GM19023 (cell line): ENCODE measurements around the gene OR1I1.
"Not testable (repeated sequence)": the region's sequence is repeated elsewhere in the genome, so short reads cannot be mapped to it uniquely, and the experiment has no call there.

Experiments used
- ATAC-seq: cut with Tn5 transposase; IDR thresholded peaks from one replicate; pipeline ENCODE4 v1.9.1; 2021; ENCODE audit warnings: mild to moderate bottlenecking, moderate library complexity; ENCODE audit not compliant: unreplicated experiment

The OR1I1 gene

GRCh38 chr19:15097980-15098379 lies 16.0 kb downstream of the OR1I1 start:
- ATAC-seq = not testable (repeated sequence)

DNA sequence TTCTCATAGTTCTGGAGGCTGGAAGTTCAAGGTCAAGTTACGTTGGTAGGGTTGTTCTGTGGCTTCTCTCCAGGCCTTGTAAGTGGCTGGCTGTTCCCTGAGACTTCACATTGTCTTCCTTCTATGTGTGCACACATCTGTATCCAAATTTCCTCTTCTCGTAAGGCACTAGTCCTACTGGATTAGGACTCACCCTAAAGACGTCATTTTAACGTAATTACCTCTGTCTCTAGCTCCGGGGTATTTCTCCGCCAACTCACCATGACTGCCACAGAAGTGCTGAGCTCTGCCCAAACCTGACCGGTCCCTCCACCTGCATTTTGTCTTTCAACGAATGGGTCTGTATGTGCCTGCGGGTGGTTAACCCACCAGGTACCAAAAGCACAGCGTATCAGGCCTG lies 16.4 kb downstream of the OR1I1 start:
- ATAC-seq = no peak

DNA sequence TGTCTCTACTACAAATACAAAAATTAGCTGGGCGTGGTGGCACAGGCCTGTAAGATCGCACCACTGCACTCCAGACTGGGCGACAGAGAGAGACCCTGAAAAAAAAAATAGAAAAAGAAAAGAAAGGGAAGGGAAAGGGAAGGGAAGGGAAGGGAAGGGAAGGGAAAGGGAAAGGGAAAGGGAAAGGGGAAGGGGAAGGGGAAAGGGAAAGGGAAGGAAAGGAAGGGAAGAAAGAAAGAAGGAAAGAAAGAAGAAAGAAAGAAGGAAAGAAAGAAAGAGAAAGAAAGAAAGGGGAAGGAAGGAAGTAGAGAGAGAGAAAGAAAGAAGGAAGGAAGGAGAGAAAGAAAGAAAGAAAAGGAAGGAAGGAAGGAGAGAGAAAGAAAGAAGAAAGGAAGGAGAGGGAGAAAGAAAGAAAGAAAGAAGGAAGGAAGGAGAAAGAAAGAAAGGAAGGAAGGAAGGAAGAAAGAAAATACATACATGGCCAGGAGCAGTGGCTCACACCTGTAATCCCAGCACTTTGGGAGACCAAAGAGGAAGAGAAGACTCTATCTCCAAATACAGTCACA lies 17.1 kb downstream of the OR1I1 start:
- ATAC-seq = no peak

DNA sequence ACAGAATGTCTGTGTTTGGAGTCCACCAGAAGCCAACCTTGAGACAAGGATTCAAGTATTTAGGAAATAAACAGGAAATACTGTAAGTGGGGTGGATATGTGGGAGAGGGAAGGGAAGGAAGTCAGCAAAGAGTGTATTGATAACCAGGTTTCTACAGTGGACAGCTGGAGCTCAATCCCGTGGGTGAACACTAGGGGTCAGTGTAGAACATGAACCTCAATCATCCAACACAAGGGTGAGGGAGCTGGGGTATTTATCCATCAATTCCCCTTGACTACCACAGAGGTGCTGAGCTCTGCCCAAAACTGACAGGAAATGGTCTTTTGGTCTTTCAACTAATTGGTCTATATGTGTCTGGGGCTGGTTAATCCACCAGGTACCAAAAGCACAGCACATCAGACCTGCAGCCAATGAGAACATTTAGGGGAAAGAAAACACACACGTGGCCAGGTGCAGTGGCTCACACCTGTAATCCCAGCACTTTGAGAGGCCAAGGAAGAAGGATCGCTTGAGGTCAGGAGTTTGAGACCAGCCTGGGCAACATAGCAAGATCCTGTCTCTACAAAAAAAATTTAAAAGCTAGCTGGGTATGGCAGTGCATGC lies 19.6 kb downstream of the OR1I1 start:
- no peak for ATAC-seq

DNA sequence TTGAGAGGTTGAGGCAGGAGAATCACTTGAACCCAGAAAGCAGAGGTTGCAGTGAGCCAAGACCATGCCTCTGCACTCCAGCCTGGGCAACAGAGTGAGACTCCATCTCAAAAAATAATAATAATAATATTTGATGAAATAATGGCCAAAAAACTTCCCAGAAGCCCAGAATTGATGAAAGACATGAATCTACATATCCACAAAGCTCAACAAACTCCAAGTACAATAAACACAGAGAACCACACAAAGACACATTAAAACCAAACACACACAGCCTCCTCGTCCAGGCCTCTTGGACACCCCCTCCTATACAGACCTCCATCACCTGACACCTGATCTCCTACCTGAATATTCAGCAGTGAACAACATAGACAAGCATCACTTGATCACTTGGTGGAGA lies 22.0 kb downstream of the OR1I1 start:
- ATAC-seq = no peak

GRCh38 chr19:15104411-15104810 lies 22.4 kb downstream of the OR1I1 start:
- ATAC-seq = no peak

GRCh38 chr19:15105044-15105443 lies 23.0 kb downstream of the OR1I1 start:
- no peak for ATAC-seq

DNA sequence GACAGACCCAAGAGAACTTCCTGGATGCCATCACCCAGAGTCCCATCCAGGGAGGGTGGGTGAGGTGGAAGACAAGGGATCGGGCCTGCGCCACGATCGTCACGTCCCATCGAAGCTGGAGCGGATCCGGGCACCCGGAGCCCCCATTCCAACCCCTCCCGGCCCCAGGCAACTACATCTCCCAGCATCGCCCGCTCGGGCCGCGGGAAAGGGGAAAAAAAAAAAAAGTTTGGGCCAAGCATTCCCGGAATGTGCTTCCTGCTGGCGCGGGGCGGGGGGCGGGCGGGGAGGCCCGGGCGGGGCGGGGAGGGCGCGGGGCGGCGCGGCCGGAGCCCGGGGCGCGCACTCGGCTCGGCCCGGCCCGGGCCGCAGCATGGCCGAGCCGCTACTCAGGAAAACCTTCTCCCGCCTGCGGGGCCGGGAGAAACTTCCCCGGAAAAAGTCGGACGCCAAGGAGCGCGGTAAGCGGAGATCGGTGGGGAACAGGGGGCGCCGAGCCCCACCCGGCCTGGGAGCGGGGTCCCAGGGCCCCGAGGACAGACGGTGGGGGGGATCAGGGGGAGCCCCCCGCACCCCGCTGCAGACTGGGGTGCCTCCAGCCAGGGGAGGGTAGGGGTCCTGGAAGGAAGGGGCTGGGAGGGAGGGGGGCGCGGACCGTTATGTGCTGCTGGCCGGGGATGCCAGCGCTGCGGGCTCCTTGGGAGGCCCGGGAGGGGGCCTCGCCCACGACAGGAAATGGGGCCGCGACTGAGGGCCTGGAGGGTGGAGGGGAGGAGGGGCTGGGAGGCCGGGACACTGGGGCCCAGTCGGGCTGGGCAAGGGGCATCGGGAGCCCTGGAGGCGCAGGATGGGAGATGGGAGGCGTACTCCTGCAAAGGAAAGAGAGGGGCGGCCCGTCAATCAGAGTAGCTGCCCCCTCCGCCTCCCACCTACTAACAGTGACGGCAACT lies 25.3 kb downstream of the OR1I1 start, which contains the start of gene SYDE1:
Gene SYDE1 (plus strand): TSS at position 341 of the 950 bp plus-strand sequence. CDS start 33 bp downstream, at position 374.
- ATAC-seq = no peak

DNA sequence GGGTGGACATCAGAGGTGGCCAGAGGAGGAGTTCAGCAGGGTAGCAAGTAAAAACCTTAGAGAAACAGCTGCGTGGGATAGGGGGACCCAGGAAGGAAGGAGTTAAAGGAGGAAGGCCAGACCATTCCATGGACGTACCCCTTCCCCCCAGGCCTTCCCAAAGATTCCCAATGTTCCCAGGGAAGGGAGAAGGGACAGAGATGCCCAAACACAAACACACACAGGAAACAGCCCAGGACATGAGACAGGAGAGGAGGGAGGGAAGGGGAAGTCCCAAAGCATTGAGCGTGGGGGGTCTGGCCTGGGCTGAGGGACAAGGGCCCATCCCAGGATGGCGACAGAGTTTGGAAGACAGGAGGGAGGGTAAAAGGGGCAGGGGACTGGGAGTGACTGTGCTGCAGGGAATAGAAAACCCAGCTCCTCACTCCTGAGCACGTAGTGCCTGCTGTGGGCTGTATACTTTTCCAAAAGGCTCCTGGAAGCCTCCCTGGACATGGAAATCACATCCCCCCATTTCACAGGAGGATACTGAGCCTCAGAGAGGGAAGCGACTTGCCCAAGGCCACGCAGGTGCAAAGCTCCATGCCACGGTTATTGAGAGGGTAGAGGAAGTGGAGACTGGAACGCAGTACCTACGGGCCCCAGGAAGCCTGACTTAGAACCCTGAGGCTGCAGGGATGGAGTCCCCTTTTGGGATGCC lies 26.3 kb downstream of the OR1I1 start:
- no peak for ATAC-seq

- ATAC-seq = no peak
These were observed 27.1 kb downstream of the OR1I1 start for GRCh38 chr19:15108845-15109767.

DNA sequence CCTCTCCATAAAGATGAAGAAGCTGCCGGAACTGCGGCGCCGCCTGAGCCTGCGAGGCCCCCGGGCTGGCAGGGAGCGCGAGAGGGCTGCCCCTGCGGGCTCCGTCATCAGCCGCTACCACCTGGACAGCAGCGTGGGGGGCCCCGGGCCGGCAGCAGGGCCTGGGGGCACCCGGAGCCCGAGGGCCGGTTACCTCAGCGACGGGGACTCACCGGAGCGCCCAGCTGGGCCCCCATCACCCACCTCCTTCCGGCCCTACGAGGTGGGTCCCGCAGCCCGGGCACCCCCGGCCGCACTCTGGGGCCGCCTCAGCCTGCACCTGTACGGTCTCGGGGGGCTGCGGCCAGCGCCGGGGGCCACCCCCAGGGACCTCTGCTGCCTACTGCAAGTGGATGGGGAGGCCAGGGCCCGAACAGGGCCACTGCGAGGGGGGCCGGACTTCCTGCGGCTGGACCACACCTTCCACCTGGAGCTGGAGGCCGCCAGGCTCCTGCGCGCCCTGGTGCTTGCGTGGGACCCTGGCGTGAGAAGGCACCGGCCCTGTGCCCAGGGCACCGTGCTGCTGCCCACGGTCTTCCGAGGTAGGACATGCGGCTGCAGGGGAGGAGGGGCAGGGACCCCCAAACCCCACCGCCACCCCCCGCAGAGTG lies 27.9 kb downstream of the OR1I1 start:
- ATAC-seq = no peak

GRCh38 chr19:15110418-15110815 lies 28.4 kb downstream of the OR1I1 start:
- ATAC-seq = no peak

DNA sequence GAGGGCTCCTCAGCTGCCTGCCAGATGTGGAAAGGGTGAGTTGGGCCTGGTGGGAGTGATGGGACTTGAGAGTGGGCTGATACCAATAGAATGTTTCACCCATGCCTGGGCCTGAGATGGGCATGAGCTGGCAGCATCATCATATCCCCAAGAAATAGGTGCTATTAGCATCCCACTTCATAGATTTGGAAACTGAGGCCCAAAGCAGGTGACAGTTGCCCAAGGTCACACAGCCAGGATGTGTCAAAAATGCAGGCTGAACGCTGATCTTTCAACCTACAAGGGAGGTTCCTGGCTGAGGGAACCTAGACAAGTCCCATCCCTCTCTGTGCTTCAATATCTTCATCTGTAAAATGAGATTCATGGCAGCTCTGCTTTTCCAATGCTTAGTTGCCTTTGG lies 29.7 kb downstream of the OR1I1 start:
- no peak for ATAC-seq

DNA sequence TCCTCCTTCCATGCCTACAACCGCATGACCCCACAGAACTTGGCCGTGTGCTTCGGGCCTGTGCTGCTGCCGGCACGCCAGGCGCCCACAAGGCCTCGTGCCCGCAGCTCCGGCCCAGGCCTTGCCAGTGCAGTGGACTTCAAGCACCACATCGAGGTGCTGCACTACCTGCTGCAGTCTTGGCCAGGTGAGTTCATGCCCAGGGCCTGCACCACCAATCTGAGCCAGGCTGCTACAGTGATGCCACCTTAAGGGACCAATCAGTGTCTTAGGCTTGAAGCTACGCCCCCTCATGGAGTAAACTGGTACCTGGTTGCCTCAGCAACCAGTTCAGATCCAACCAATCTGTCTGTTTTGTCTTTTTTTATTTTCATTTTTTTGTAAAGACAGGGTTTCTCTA lies 30.4 kb downstream of the OR1I1 start:
- no peak for ATAC-seq

GRCh38 chr19:15113245-15114152 lies 31.5 kb downstream of the OR1I1 start:
- no peak for ATAC-seq

- no peak for ATAC-seq
These were observed 32.1 kb downstream of the OR1I1 start for GRCh38 chr19:15114153-15114540.

- no peak for ATAC-seq
These were observed 33.1 kb downstream of the OR1I1 start for GRCh38 chr19:15115080-15115479.

- ATAC-seq = no peak
These were observed 34.0 kb downstream of the OR1I1 start for GRCh38 chr19:15115762-15116615.
